D341Med (cell line): ENCODE data around the gene C6orf141.

ENCODE experiments used
- DNase-seq: peaks from one replicate; pipeline ENCODE4 v3.0.0; 2012; ENCODE audit warnings: low spot score

Gene C6orf141

GRCh38 chr6:49550492-49551077 is at the start of gene C6orf141:
C6orf141 (plus strand) TSS chr6:49550668; CDS start chr6:49550793, 125 bp downstream.
- peak; percentile 78 for DNase-seq

DNA sequence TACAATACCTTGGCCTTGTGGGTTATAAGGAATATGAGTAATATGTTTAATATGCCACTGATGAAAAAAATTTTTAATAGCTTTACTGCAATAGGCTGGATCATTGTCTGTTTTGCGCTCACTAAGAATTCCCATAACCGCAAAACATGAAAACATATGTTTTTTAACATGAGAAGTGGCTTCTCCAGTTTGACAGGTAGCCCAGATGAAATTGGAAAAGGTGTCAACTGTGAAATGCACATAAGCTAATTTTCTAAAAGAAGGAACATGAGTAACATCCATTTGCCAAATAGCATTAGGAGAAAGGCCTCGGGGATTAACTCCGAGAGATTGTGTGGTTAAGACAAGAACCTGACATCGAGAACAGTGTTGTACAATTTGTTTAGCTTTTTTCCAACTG is 45.8 kb upstream of the C6orf141 start:
- DNase-seq: no peak

DNA sequence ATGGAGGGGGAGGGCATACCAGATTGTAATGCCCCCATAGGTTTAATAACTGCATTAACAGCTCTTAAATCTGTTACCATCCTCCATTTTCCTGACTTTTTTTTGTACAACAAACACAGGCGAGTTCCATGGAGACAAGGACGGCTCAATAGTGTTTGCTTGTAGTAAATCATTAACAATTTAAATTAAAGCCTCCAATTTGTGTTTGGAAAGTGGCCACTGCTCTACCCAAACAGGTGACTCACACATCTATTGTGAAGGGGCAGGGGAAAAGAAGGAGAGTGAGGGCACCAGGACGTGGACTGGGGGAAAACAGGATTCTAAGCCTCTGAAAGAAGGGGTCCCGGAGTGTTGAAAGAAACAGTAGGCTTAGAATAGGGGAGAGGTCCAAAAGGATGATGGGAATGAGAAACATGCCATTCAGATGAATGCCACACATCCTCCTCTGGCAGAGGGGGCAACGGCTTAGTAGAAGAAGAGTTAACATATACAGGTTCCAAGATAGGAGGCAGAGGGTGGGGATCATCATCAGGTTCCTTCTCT is 43.8 kb upstream of the C6orf141 start:
- DNase-seq: no peak

GRCh38 chr6:49509342-49509741 is 41.1 kb upstream of the C6orf141 start:
- DNase-seq: no peak

DNA sequence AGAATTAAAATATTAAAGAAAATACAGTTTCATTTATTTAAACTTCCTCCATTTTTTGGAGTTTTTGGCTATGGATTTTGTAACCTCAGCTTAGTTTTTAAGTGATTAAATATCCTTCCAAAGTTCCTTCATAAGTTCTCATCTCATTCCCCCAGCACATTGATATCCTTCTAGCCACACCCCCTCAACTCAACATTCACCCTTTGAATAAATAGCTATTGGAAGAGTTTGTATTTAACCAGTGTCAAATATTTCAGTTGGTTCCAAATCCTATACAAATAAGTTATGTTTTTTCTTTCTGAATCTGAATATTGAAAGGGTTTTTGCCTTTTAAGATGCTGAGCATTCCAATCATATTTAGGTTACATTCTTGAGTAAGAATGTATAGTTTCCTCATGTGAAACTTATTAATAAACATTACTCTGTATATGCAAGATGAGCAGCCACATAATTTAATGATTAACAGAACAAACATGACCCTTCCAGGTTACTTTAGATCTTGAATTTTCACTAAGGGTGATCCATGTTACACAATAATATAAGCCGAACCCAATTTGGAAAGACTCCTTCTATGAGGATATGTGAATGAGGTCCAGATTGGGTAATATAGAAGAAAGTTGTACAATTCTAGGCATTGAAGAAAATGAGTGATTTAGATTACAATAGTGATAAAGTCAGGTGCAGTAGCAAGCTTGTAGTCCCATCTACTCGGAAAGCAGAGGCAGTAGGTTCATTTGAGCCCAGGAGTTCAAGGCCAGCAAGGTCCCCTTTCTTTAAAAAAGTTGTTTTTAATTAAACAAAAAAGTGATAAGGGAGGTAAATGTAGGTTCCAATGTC is 37.1 kb upstream of the C6orf141 start:
- DNase-seq: no peak

DNA sequence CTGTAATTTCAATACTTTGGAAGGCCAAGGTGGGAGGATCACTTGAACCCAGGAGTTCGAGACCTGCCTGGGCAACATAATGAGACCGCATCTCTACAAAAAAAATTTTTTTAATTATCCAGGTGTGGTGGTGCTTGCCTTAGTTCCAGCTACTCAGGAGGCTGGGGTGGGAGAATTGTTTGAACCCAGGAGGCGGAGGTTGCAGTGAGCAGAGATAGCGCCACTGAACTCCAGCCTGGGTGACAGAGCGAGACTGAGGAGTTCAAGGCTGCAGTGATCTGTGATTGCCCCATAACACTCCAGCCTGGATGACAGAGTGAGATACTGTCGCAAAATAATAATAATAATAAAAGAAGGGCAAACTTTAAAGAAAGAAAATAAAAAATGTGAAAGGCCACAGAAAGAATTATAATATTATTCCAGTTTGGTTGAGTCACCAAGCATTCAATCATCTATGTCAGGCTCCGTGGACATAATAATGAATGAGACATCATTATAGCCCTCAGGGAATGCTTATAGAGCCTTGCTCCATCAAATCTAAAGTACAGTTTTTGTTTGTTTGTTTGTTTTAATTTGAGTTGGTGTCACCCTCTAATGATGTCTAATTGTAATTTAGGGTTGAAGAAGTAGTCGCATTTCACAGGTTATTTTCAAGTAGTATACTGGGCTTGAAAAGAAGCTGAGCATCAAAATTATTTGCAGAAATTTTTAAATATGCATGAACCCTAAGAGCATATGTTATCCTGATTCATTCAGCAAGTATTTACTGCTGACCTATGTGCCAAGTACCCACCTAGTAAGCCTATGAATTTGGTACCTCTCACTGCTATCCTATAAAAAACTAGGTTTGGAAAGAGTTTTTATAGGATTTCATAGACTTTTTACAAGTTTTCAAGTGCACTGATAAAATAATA is 35.6 kb upstream of the C6orf141 start:
- no peak for DNase-seq

DNA sequence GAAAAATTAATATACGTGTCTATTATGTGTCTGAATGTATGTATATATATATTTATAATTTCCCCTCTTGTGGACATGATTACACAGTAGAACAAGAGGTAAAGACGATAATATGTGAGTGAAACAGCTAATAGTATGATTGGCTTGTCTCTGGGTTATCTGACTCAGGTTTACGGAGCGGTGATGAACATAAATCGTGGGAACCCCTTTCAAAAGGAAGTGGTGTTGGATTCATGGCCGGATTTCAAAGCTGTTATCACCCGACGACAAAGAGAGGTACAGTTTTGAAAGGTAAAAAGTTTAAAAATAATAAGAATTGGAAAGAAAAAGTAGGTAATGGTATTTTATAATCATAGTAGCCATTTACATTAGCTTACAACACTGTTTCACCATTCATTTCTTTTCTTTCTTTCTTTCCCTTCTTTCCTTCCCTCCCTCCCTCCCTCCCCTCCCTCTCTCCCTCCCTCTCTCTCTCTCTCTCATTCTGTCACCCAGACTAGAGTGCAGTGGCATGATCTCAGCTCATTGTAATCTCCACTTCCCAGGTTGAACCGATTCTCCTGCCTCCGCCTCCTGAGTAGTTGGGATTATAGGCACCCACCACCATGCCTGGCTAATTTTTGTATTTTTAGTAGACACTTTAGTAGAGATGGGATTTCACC is 34.9 kb upstream of the C6orf141 start:
- DNase-seq: no peak

DNA sequence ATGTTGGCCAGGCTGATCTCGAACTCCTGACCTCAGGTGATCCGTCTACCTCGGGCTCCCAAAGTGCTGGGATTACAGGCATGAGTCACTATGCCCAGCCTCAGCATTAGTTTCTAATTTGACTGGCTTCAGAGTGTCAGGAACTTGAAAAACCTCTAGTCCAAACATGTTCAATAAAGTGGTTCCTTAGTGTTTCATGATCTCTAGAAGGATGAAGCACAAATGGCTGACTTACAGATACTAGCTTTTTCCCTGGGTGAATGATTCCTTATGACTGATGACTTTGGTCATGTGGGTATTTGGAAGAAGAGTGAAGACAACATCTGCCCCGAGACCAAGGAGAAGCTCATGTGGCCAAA is 34.3 kb upstream of the C6orf141 start:
- DNase-seq: no peak

DNA sequence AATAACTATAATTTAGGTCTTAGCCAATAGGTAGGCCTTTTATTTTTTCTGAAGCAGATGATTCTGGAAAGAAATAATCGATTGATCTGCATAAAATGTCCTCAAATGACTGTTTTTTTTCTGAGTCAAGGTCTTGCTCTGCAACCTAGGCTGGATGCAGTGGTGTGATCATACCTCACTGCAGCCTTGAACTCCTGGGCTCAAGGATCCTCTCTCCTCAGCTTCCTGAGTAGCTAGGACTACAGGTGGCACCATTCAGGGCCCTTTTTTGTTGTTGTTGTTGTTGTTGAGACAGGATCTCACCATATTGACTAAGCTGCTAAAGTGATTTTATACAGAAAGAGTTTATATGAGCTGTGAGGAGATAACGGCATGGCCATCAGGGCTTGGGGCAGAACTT is 32.5 kb upstream of the C6orf141 start:
- DNase-seq: no peak

DNA sequence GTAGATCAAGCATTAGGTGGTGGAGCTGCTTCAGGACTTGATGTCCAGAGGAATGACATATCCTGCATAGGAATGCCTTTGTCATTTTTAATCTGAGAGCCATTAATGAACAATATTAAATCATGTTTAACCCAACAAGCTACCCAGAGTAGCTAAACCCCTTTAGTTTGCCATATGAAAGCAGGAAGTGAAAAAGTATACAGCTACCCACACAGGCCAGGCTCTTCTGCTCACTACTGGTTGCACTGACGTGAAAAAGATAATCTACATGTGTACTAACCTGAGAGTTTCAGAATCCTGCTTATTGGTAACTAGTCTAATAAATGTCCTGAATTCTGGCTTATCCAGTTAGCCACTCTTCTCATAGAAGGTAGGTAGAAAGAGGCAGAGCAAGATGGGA is 30.8 kb upstream of the C6orf141 start:
- DNase-seq: no peak

- no peak for DNase-seq
Measured at GRCh38 chr6:49522710-49523593, 27.5 kb upstream of the C6orf141 start.

DNA sequence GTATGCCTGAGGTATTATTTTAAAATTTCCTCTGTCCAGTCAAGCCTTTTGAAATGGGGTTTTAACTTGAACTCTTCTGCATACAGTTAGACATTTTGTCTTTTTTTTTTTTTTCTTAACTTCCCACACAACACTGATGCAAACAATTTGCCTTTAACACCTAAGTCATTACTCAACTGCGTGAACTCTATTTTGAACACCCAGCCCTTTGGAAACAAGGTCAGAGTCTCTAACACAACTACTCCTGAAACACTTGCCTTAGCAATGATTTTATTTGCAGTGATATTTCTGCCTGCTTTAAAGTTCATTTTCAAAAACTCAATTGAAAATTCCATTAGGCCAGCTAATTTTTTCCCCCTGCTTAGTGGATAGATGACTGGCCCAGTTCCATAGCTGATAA is 26.6 kb upstream of the C6orf141 start:
- no peak for DNase-seq

- no peak for DNase-seq
Measured at GRCh38 chr6:49524541-49524940, 25.9 kb upstream of the C6orf141 start.

DNA sequence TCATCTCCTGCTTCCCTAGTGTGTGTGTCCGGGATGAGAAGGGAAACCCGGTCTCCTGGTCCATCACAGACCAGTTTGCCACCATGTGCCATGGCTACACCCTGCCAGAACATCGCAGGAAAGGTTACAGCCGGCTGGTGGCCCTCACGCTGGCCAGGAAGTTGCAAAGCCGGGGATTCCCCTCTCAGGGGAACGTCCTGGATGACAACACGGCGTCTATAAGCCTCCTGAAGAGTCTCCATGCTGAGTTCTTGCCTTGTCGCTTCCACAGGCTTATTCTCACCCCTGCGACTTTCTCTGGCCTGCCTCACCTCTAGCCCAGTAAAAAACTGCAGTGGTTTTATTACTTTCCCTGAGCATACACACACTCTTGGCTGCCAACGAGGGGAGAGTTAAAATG is 23.9 kb upstream of the C6orf141 start:
- DNase-seq: no peak

- no peak for DNase-seq
Measured at GRCh38 chr6:49527320-49527719, 23.1 kb upstream of the C6orf141 start.

DNA sequence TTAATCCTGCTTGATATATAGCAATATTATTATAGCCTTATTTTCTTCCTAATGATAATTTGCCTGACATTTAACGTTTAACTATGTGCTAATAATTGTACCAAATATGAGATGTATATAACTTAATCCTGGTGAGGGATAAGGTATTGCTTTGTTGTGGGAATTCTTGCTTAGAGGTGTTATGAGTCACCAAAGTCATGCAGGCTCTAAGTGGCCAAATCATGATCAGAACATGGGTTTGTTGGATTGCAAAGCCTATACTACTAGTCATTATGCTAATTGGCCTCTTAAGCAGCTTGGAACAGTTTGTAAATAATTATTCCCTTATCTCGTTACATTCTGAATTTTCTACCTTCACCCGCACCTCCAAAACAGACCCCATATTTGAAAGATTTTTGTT is 21.9 kb upstream of the C6orf141 start:
- DNase-seq: no peak

GRCh38 chr6:49530141-49530776 is 20.2 kb upstream of the C6orf141 start:
- no peak for DNase-seq

DNA sequence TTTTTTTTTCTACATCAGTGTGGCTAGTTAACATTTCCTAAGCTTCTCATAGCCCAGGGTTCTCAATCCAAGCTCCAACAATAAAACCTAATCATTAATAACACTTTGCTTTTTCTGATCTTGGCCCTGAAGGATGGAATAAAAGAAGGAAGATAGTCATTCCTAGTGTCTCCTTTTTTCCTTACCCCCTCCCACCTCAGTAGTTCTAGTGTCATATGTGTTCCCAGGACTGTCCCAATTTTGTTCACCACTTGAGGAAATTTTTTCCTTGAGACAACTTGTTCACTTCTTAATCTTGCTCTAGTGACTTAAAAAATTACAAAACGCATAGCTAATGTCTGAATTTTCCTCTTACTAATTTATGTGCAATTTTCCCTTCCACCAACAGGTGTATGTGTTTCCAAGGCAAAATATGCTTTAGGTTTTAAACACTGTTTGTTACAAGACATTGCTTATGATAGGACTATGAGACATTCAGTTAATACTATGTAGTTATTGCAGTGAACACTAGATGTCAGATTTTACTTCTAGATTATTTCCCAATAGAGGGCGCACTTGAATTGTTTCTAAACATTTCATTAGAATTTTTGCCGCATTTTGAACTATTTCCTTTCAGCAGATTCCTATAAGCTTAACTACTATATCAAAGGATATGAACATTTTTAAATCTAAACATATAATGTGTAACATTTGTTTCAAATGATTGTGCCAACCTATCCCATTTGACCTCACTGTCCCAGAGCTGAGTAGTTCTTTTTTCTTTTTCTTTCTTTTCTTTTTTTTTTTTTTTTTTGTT is 18.5 kb upstream of the C6orf141 start:
- no peak for DNase-seq

DNA sequence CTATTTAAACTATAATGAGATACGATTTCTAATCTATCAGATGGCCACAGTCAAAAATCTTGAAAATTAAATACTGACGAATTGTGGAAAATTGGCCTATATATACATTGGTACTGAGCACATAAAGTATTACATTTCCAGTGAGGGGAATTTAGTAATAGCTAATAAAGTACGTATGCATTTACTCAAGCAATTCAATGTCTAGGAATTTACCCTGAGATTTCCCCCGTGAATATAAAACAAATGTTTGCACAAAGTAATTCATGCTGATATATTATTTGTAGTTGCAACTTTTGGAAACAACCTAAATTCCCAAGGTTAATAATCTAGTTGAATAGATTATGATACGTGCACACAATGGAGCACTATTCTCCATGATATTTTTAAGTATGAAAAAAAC is 14.7 kb upstream of the C6orf141 start:
- DNase-seq: no peak

DNA sequence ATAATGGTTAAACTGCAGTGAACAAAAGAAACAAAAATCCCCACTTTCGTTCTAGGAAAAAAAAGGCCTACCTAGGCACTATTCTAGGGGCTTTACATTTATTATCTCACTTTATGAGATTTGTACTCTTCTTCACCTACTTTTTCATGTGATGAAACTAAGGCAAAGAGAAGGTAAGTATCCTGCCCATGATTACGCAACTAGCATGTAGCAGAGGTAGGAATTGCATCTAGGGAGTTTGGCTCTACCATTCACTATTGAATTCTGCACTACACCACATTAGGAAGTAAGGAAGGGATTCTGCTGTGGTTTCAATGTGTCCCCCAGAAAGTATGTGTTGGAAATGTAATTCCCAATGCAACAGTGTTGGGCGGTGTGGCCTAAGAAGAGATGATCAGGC is 11.4 kb upstream of the C6orf141 start:
- DNase-seq: no peak
